Measurements from ENCODE around the gene SEC16B.

SEC16B gene

DNA sequence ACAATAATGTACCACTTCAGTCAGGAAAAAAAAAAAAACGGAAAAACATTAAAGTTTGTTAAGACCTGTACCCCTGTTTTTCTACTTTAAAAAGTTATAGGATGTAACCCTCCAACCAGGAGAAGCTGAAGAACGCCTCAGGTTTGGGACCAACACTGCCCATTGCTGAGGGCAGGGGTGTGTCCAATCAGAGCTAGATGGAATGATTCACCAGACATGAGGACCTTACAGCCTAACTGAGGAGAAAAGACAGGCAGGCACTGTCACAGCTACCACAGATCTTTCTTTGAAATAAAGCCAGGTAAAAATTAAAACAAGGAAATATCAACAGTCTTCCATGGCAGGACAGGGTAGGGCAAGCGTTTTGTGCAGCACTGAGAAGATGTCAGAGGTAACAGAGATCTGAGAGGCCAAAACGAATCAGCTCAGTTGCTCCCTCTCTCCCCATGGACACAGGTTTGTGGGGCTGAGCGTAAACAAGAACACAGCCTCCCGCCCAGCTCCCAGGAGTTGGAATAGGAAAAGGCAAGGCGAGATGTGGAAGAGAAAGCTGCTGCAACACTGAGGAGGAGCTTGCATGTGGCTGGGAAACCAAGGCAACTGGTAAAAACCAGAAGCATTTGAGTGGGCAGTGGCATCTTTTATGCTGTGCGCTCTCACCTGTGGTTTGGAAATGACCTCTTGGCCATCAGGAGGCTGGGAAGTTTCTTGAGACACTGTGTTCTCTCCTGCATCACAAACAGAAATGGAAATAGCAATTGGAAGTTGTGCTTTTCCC, 34.0 kb downstream of the SEC16B start:
- TF ChIP-seq ZFP3 (CRISPR knock-in tag; IDR thresholded peaks at IDR 0.05) (no peak), PPARA (CRISPR knock-in tag; IDR thresholded peaks at IDR 0.05; ENCODE audit: borderline replicate concordance) (no peak), POU6F1 (CRISPR knock-in tag; IDR thresholded peaks at IDR 0.05; ENCODE audit: borderline replicate concordance, low read depth) (no peak), ESRRG (CRISPR knock-in tag; IDR thresholded peaks at IDR 0.05) (no peak), ZNF8 (CRISPR knock-in tag; IDR thresholded peaks at IDR 0.05) (no peak), ZNF565 (CRISPR knock-in tag; conservative IDR thresholded peaks at IDR 0.05; ENCODE audit: low read depth) (no peak), ZC3H10 (CRISPR knock-in tag; IDR thresholded peaks at IDR 0.05) (no peak), SNAI2 (CRISPR knock-in tag; IDR thresholded peaks at IDR 0.05) (no peak), GLIS3 (CRISPR knock-in tag; IDR thresholded peaks at IDR 0.05) (no peak), OSR1 (CRISPR knock-in tag; IDR thresholded peaks at IDR 0.05) (no peak), CSDC2 (CRISPR knock-in tag; IDR thresholded peaks at IDR 0.05) (no peak), PATZ1 (CRISPR knock-in tag; IDR thresholded peaks at IDR 0.05; ENCODE audit: borderline replicate concordance) (no peak), CSRNP3 (CRISPR knock-in tag; IDR thresholded peaks at IDR 0.05) (no peak), TSHZ2 (CRISPR knock-in tag; IDR thresholded peaks at IDR 0.05) (no peak), ARNTL (CRISPR knock-in tag; IDR thresholded peaks at IDR 0.05; ENCODE audit: borderline replicate concordance, low read depth) (no peak), BACH2 (CRISPR knock-in tag; IDR thresholded peaks at IDR 0.05; ENCODE audit: borderline replicate concordance) (no peak), ZFP30 (CRISPR knock-in tag; IDR thresholded peaks at IDR 0.05) (no peak), ZNF70 (CRISPR knock-in tag; IDR thresholded peaks at IDR 0.05) (no peak)
- TF ChIP-seq, protein P1, sequence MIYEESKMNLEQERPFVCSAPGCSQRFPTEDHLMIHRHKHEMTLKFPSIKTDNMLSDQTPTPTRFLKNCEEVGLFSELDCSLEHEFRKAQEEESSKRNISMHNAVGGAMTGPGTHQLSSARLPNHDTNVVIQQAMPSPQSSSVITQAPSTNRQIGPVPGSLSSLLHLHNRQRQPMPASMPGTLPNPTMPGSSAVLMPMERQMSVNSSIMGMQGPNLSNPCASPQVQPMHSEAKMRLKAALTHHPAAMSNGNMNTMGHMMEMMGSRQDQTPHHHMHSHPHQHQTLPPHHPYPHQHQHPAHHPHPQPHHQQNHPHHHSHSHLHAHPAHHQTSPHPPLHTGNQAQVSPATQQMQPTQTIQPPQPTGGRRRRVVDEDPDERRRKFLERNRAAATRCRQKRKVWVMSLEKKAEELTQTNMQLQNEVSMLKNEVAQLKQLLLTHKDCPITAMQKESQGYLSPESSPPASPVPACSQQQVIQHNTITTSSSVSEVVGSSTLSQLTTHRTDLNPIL (CRISPR knock-in tag; IDR thresholded peaks at IDR 0.05; ENCODE audit: low read depth): no peak

DNA sequence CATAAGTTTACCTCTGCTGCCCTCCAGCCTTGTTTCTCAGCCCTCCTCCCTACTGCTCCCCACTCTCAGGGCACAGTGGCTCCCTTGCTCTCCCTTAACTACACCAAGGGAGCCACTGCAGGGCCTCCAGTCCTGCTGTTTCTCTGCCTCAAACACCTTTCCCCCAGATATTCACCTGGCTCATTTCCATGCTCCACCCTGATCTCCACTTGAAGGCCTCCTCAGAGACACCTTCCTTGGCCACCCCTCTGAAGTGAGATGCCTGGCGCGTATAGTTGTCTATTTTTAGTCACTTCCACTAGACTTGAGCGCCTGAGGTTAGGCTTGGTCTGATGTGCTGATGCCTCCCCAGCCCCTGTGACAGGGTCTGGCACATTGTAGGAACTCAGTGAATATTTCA, 34.9 kb downstream of the SEC16B start:
- TF ChIP-seq ZNF70 (CRISPR knock-in tag; IDR thresholded peaks at IDR 0.05): no peak
- no peak for TF ChIP-seq SNAI2 (CRISPR knock-in tag; IDR thresholded peaks at IDR 0.05)
- no peak for TF ChIP-seq ISL1 (CRISPR knock-in tag; IDR thresholded peaks at IDR 0.05)
- no peak for TF ChIP-seq ESRRG (CRISPR knock-in tag; IDR thresholded peaks at IDR 0.05)
- TF ChIP-seq ZFP30 (CRISPR knock-in tag; IDR thresholded peaks at IDR 0.05): no peak
- no peak for ATAC-seq

More for the DNA sequence above, 34.0 kb downstream of the SEC16B start:
- ATAC-seq: no peak

DNA sequence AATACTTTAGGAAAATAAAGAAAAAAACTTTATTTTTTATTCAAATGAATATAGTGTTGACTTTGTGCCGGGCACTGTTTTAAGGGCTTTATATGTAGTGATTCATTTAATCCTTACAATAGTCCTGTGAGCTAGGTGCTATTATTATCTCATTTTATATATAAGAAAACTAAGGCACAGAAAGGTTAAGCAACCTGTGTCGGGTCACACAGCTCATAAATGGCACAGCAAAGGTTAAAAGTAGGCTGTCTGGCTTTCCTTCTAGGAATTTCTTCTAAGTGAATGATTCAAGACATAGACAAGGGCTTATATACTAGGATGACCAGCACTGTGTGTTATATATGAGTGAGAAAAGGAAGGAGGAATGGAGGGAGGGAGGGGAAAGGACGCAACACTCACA, 35.4 kb downstream of the SEC16B start:
- ATAC-seq: no peak
- no peak for TF ChIP-seq TCF4 (CRISPR knock-in tag; IDR thresholded peaks at IDR 0.05; ENCODE audit: borderline replicate concordance)
- no peak for TF ChIP-seq BACH2 (CRISPR knock-in tag; IDR thresholded peaks at IDR 0.05; ENCODE audit: borderline replicate concordance)
- no peak for TF ChIP-seq ZNF70 (CRISPR knock-in tag; IDR thresholded peaks at IDR 0.05)
- no peak for TF ChIP-seq TSHZ2 (CRISPR knock-in tag; IDR thresholded peaks at IDR 0.05)
- no peak for TF ChIP-seq CSDC2 (CRISPR knock-in tag; IDR thresholded peaks at IDR 0.05)
- no peak for TF ChIP-seq ARNTL (CRISPR knock-in tag; IDR thresholded peaks at IDR 0.05; ENCODE audit: borderline replicate concordance, low read depth)
- TF ChIP-seq, protein P1 (CRISPR knock-in tag; IDR thresholded peaks at IDR 0.05; ENCODE audit: low read depth): no peak
- no peak for TF ChIP-seq ZC3H10 (CRISPR knock-in tag; IDR thresholded peaks at IDR 0.05)
- no peak for TF ChIP-seq ZFP30 (CRISPR knock-in tag; IDR thresholded peaks at IDR 0.05)
- no peak for TF ChIP-seq ZNF565 (CRISPR knock-in tag; conservative IDR thresholded peaks at IDR 0.05; ENCODE audit: low read depth)
- TF ChIP-seq OSR1 (CRISPR knock-in tag; IDR thresholded peaks at IDR 0.05): no peak
- no peak for TF ChIP-seq ZNF8 (CRISPR knock-in tag; IDR thresholded peaks at IDR 0.05)
